HCT116 (cell line): Measurements from ENCODE around the gene SMYD3. TPM values are rescaled to one million over a fixed set of nuclear protein-coding genes. Genes with fewer than 3 reads are reported as not detected.

Experiments used
- ATAC-seq: fragments of 200-7000 bp; cut with Tn5 transposase; 2 replicates; pipeline ENCODE4 v1.9.1; 2020; ENCODE audit warnings: mild to moderate bottlenecking, moderate library complexity
- BruUV-seq: library from RNA; stranded (reverse); fragments of 400-500 nt; replicated peaks from 2 replicates; lab custom pipeline; 2021; lab: Mats Ljungman, UMichigan
- CTCF ChIA-PET: fragments of 300-600 bp; sonication (Branson Sonifier 250); formaldehyde crosslinking; loops from one replicate; lab custom pipeline; 2021; ENCODE audit warnings: antibody characterized with exemption; lab: Charles Lee
- POLR2A ChIA-PET: fragments of 300-600, 350-600 bp; sonication (Branson Sonifier 250); formaldehyde crosslinking; loops from one replicate; lab custom pipeline; 2021; ENCODE audit warnings: antibody characterized with exemption; lab: Charles Lee
- RAD21 ChIA-PET, 2 experiments: fragments of 300-600 bp; sonication (Branson Sonifier 250); formaldehyde crosslinking; loops; one replicate each; lab custom pipeline; 2023; ENCODE audit warnings: low total read pairs in 2 of 2; ENCODE audit not compliant: uncharacterized antibody in 2 of 2, unreplicated experiment in 2 of 2, low non-redundant PET in 1 of 2; lab: Charles Lee
- DNase-seq: peaks from one replicate; pipeline ENCODE4 v3.0.0-alpha.2; 2010; ENCODE audit warnings: low read depth, low spot score
- H2AFZ ChIP-seq: fragments of 200-600 bp; shearing (Covaris generic), sonication (generic); 2 replicates; pipeline ENCODE4 v1.6.1; 2017; ENCODE audit warnings: low read depth, mixed run types, mixed read lengths, antibody characterized with exemption, low read length; ENCODE audit not compliant: poor library complexity, severe bottlenecking
- H3K27ac ChIP-seq: 2 replicates; pipeline ENCODE4 v1.5.1; 2012; ENCODE audit warnings: low read depth, low read length
- H3K27me3 ChIP-seq: fragments of 200-600 bp; sonication (generic); 2 replicates; pipeline ENCODE4 v1.6.1; 2016; ENCODE audit warnings: mixed run types, low read length, mixed read lengths; ENCODE audit not compliant: insufficient read depth
- H3K36me3 ChIP-seq, 2 experiments: fragments of 200-500 bp in 1 of 2; fragments of 200-600 bp in 1 of 2; sonication (Bioruptor generic) in 1 of 2; sonication (generic) in 1 of 2; 2 replicates each; pipeline versions ENCODE4 v1.5.1 to v1.6.1; 2014 to 2016; ENCODE audit warnings: low read length in 2 of 2, inconsistent platforms in 1 of 2, mixed read lengths in 1 of 2, mixed run types in 1 of 2; ENCODE audit not compliant: insufficient read depth in 2 of 2, control insufficient read depth in 1 of 2
- H3K4me1 ChIP-seq, 2 experiments: fragments of 200-600 bp in 1 of 2; sonication (generic) in 1 of 2; 2 replicates each; pipeline versions ENCODE4 v1.5.1 to v1.6.1; 2012 to 2017; ENCODE audit warnings: low read length in 2 of 2, inconsistent platforms in 1 of 2, mild to moderate bottlenecking in 1 of 2, mixed read lengths in 1 of 2, mixed run types in 1 of 2, moderate library complexity in 1 of 2; ENCODE audit not compliant: insufficient read depth in 2 of 2, control insufficient read depth in 1 of 2
- H3K4me2 ChIP-seq: fragments of 200-600 bp; sonication (generic); 2 replicates; pipeline ENCODE4 v1.6.1; 2017; ENCODE audit warnings: mixed run types, low read length, mixed read lengths
- H3K4me3 ChIP-seq, 2 experiments: fragments of 200-600 bp in 1 of 2; sonication (generic) in 1 of 2; replicated peaks in 1 of 2; 2 replicates each; pipeline ENCODE4 v1.5.1; 2011 to 2016; ENCODE audit warnings: low read length in 2 of 2, control low read depth in 1 of 2, low read depth in 1 of 2, mild to moderate bottlenecking in 1 of 2, mixed read lengths in 1 of 2, mixed run types in 1 of 2
- H3K79me2 ChIP-seq: fragments of 200-600 bp; sonication (generic); 2 replicates; pipeline ENCODE4 v1.6.1; 2017; ENCODE audit warnings: mild to moderate bottlenecking, mixed run types, low read length, moderate library complexity, mixed read lengths; ENCODE audit not compliant: insufficient read depth
- H3K9ac ChIP-seq: fragments of 200-600 bp; sonication (generic); 2 replicates; pipeline ENCODE4 v1.6.1; 2016; ENCODE audit warnings: low read length, mixed read lengths
- H3K9me2 ChIP-seq: fragments of 200-600 bp; sonication (generic), shearing (Covaris generic); 2 replicates; pipeline ENCODE4 v1.6.1; 2017; ENCODE audit warnings: mixed run types, mild to moderate bottlenecking, moderate library complexity; ENCODE audit not compliant: insufficient read depth
- H3K9me3 ChIP-seq, 2 experiments: fragments of 200-500 bp in 1 of 2; fragments of 200-600 bp in 1 of 2; sonication (Bioruptor generic) in 1 of 2; sonication (generic) in 1 of 2; 2 replicates each; pipeline ENCODE4 v1.6.1; 2014 to 2017; ENCODE audit warnings: low read length in 2 of 2, mixed read lengths in 2 of 2, inconsistent platforms in 1 of 2, low read depth in 1 of 2, mild to moderate bottlenecking in 1 of 2, mixed run types in 1 of 2, moderate library complexity in 1 of 2; ENCODE audit not compliant: control insufficient read depth in 1 of 2, insufficient read depth in 1 of 2
- H4K20me1 ChIP-seq: fragments of 200-600 bp; sonication (generic), shearing (Covaris generic); 2 replicates; pipeline ENCODE4 v1.6.1; 2017; ENCODE audit warnings: mixed run types, mild to moderate bottlenecking, moderate library complexity; ENCODE audit not compliant: insufficient read depth
- CBX3 ChIP-seq: IDR thresholded peaks from 2 replicates; pipeline ENCODE4 v1.6.1; 2012; ENCODE audit warnings: low read depth
- CEBPB ChIP-seq: IDR thresholded peaks from 2 replicates; pipeline ENCODE4 v1.6.1; 2012; ENCODE audit warnings: low read depth
- ELF1 ChIP-seq: IDR thresholded peaks from 2 replicates; pipeline ENCODE4 v1.6.1; 2012; ENCODE audit warnings: low read depth, borderline replicate concordance
- FOSL1 ChIP-seq: IDR thresholded peaks from 2 replicates; pipeline ENCODE4 v1.6.1; 2012; ENCODE audit warnings: low read depth
- MAX ChIP-seq: IDR thresholded peaks from 2 replicates; pipeline ENCODE4 v1.6.1; 2012
- POLR2A ChIP-seq: IDR thresholded peaks from 2 replicates; pipeline ENCODE4 v1.7.0; 2011; ENCODE audit warnings: borderline replicate concordance; ENCODE audit not compliant: insufficient read depth, insufficient read length; ENCODE audit errors: extremely low read depth
- RAD21 ChIP-seq: IDR thresholded peaks from 2 replicates; pipeline ENCODE4 v1.6.1; 2012; ENCODE audit warnings: low read depth, mild to moderate bottlenecking
- REST ChIP-seq: IDR thresholded peaks from 2 replicates; pipeline ENCODE4 v1.6.1; 2012; ENCODE audit warnings: low read depth
- SIN3A ChIP-seq: IDR thresholded peaks from 2 replicates; pipeline ENCODE4 v1.6.1; 2012; ENCODE audit warnings: low read depth
- SP1 ChIP-seq: IDR thresholded peaks from 2 replicates; pipeline ENCODE4 v1.6.1; 2012; ENCODE audit warnings: low read depth
- SRF ChIP-seq: IDR thresholded peaks from 2 replicates; pipeline ENCODE4 v1.6.1; 2012; ENCODE audit warnings: low read depth
- YY1 ChIP-seq: IDR thresholded peaks from 2 replicates; pipeline ENCODE4 v1.6.1; 2011; ENCODE audit warnings: low read length, low read depth, moderate library complexity, mild to moderate bottlenecking; ENCODE audit not compliant: insufficient replicate concordance; ENCODE audit errors: extremely low read depth
- intact Hi-C: fragments of 100-400 bp; cut with micrococcal nuclease; formaldehyde crosslinking; loops from 2 replicates; pipeline ENCODE4 v1.10.0; 2022
- total RNA-seq: library from RNA; stranded (reverse); gene quantifications from one replicate; pipeline ENCODE4 v1.2.1, GENCODE V29; 2021; ENCODE audit not compliant: unreplicated experiment

Gene SMYD3
- total RNA-seq, 1 experiment from 2014 or later: 33.6 TPM

GRCh38 chr1:246283771-246284410 is 223.2 kb downstream of the SMYD3 start:
- ChIA-PET RAD21 (no interaction called here), POLR2A (no interaction called here), CTCF (no interaction called here)
- ATAC-seq: no peak
- Histone ChIP-seq H3K9me3 (no peaks in the 10 kb centered on the region), H3K4me1 (no peaks in the 10 kb centered on the region), H4K20me1 (no peaks in the 10 kb centered on the region), H3K27me3 (no peaks in the 10 kb centered on the region), H3K9me2 (no peaks in the 10 kb centered on the region), H3K4me2 (no peak overlapping the region), H3K27ac (no peak overlapping the region), H3K9ac (no peak overlapping the region), H3K79me2 (no peaks in the 10 kb centered on the region), H3K4me3 (no peak overlapping the region), H2AFZ (no peak overlapping the region), H3K36me3 (no peaks in the 10 kb centered on the region)
- DNase-seq: no peak
- TF ChIP-seq ELF1 (no peak), CEBPB (no peak), POLR2A (no peak), SP1 (no peak), YY1 (no peak), SIN3A (no peak), RAD21 (no peak), MAX (no peak), FOSL1 (no peak), CBX3 (no peak), SRF (no peak)
- BruUV-seq: no TSS peak
- intact Hi-C loops: loop anchor here (10.0 kb wide), 3 partner anchors 171 to 1129 kb away; partner anchors contain the start of gene KIF26B

- ChIA-PET POLR2A (no interaction called here), CTCF (interaction anchor here (0.8 kb wide), 1 partner anchor 393 kb away, joined by 3 read pairs; no protein-coding TSS in a partner anchor), RAD21 (interaction anchor here in 1 of 2 experiments (0.7 kb wide), 1 partner anchor 1129 kb away, joined by 3 read pairs; no protein-coding TSS in a partner anchor)
- Histone ChIP-seq H3K4me3 (no peak overlapping the region), H3K79me2 (no peaks in the 10 kb centered on the region), H3K27me3 (no peaks in the 10 kb centered on the region), H3K4me1 (no peaks in the 10 kb centered on the region), H3K36me3 (no peaks in the 10 kb centered on the region), H4K20me1 (no peaks in the 10 kb centered on the region), H3K27ac (no peak overlapping the region), H2AFZ (no peak overlapping the region), H3K4me2 (no peak overlapping the region), H3K9me2 (no peaks in the 10 kb centered on the region), H3K9ac (no peak overlapping the region), H3K9me3 (no peaks in the 10 kb centered on the region)
- no TSS peak for BruUV-seq
- DNase-seq (no peak), ATAC-seq (no peak)
- TF ChIP-seq REST: no peak
- no peak for TF ChIP-seq ELF1
- no peak for TF ChIP-seq MAX
- no peak for TF ChIP-seq CBX3
- intact Hi-C loops: loop anchor here (2.0 to 10.0 kb wide), 4 partner anchors 173 to 1127 kb away; partner anchors contain the start of gene KIF26B
Measured at GRCh38 chr1:246281639-246282038, 225.4 kb downstream of the SMYD3 start.
